ENCODE results near the gene PRKD1.

PRKD1 gene

DNA sequence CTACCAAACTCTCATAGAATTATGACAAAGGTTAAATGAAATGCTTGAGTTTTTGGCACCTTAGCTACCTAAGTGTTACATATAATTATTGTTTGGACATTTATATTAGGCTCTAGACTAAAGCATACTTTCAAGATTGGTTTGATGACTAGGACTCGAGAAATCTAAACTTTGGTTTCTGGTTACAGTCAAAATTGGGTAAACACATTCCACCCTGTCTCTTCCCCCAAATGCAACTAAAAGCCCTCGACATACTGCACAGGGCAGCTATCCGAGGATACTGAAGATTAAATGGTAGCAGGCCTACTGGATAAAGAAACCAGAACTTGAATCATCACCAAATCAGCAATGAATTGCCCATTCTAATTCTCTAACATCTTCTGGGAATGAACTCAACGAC lies 369.1 kb downstream of the PRKD1 start:
- H3K27ac ChIP-seq: no peak overlapping the region
- TF ChIP-seq, protein P1, sequence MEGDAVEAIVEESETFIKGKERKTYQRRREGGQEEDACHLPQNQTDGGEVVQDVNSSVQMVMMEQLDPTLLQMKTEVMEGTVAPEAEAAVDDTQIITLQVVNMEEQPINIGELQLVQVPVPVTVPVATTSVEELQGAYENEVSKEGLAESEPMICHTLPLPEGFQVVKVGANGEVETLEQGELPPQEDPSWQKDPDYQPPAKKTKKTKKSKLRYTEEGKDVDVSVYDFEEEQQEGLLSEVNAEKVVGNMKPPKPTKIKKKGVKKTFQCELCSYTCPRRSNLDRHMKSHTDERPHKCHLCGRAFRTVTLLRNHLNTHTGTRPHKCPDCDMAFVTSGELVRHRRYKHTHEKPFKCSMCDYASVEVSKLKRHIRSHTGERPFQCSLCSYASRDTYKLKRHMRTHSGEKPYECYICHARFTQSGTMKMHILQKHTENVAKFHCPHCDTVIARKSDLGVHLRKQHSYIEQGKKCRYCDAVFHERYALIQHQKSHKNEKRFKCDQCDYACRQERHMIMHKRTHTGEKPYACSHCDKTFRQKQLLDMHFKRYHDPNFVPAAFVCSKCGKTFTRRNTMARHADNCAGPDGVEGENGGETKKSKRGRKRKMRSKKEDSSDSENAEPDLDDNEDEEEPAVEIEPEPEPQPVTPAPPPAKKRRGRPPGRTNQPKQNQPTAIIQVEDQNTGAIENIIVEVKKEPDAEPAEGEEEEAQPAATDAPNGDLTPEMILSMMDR (IDR thresholded peaks at IDR 0.05): no peak
- no peak for DNase-seq (ENCODE audit: low spot score)
- no peak overlapping the region for H3K4me3 ChIP-seq

GRCh38 chr14:29554335-29554734 lies 373.3 kb downstream of the PRKD1 start:
- H3K4me3 ChIP-seq: no peak overlapping the region
- TF ChIP-seq, protein P1 (IDR thresholded peaks at IDR 0.05): no peak
- no peak for DNase-seq (ENCODE audit: low spot score)
- H3K27ac ChIP-seq: no peak overlapping the region

DNA sequence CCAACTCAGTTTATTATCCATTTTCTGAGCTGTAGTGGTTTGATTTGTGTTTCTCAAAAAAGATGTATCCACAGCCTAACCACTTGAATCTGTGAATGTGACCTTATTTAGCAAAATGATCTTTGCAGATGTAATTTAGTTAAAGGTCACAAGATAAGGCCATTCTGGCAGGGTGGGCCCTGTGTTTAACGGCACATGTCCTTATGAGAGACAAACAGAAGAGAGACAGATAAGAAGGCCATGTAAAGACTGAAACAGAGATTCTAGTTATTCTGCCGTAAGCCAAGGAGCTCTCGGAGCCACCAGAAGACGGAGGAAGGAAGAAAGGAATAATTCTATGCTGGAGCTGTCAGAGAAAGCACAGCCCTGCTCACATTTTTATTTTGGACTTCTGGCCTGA lies 374.2 kb downstream of the PRKD1 start:
- no peak for DNase-seq (ENCODE audit: low spot score)
- TF ChIP-seq, protein P1 (IDR thresholded peaks at IDR 0.05): no peak
- Histone ChIP-seq H3K27ac (no peak overlapping the region), H3K4me3 (no peak overlapping the region)

DNA sequence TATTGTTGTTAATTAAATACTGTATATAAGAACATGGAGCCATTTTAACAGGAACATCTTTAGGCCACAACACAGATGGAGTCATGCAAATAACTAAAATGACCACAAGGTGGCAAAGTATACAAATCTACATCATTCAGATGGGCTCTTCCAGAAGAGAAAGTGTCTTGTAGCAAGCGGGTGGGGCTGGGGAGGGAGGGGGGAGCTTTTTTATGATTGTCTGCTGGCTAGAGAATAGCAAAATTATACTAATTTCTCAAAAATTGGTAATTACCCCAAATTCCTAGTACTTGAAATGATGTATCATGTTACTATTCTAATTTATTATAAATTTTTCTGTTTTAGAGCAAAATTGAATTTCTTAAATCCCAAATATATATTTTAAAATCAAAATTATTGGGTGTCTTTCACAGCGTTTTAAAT lies 378.7 kb downstream of the PRKD1 start:
- H3K4me3 ChIP-seq: no peak overlapping the region
- DNase-seq (ENCODE audit: low spot score): no peak
- TF ChIP-seq, protein P1 (IDR thresholded peaks at IDR 0.05): peak; percentile 40
- no peak overlapping the region for H3K27ac ChIP-seq

- TF ChIP-seq, protein P1 (IDR thresholded peaks at IDR 0.05): no peak
- H3K4me3 ChIP-seq: no peak overlapping the region
- no peak overlapping the region for H3K27ac ChIP-seq
- DNase-seq (ENCODE audit: low spot score): no peak
Measured at GRCh38 chr14:29545714-29546113, 381.9 kb downstream of the PRKD1 start.

- no peak overlapping the region for H3K27ac ChIP-seq
- DNase-seq (ENCODE audit: low spot score): no peak
- TF ChIP-seq, protein P1 (IDR thresholded peaks at IDR 0.05): no peak
- no peak overlapping the region for H3K4me3 ChIP-seq
Measured at GRCh38 chr14:29536886-29537511, 390.6 kb downstream of the PRKD1 start.

- TF ChIP-seq, protein P1 (IDR thresholded peaks at IDR 0.05): no peak
- no peak for DNase-seq (ENCODE audit: low spot score)
- no peak overlapping the region for H3K27ac ChIP-seq
- H3K4me3 ChIP-seq: no peak overlapping the region
Measured at GRCh38 chr14:29529418-29529817, 398.2 kb downstream of the PRKD1 start.

All from coronary artery (tissue), 2 donors.